Activated naive CD4-positive, alpha-beta T cell treated with anti-CD3 and anti-CD28 coated beads for 36 hours (primary cell): ENCODE data around the gene NRROS. TPM values are rescaled to one million over a fixed set of nuclear protein-coding genes. Genes with fewer than 3 reads are reported as not detected.
"Not testable (repeated sequence)": the region's sequence is repeated elsewhere in the genome, so short reads cannot be mapped to it uniquely, and the experiment has no call there.

ENCODE experiments used
- CTCF ChIA-PET: fragments of 350-600 bp; sonication (Branson Sonifier 250); formaldehyde crosslinking; loops from one replicate; lab custom pipeline; 2021; ENCODE audit warnings: antibody characterized with exemption; lab: Charles Lee
- DNase-seq: peaks from one replicate; pipeline ENCODE4 v3.0.0-alpha.2; 2020
- H3K27ac Mint-ChIP-seq: one replicate; pipeline ENCODE4 v1.8.0; 2021; ENCODE audit warnings: mild to moderate bottlenecking, mixed read lengths
- H3K27me3 Mint-ChIP-seq: one replicate; pipeline ENCODE4 v1.8.0; 2021; ENCODE audit warnings: low read depth, mixed read lengths
- H3K36me3 Mint-ChIP-seq: one replicate; pipeline ENCODE4 v1.8.0; 2021; ENCODE audit warnings: low read depth, mixed read lengths
- H3K4me1 Mint-ChIP-seq: one replicate; pipeline ENCODE4 v1.8.0; 2021; ENCODE audit warnings: low read depth, mixed read lengths
- H3K4me3 Mint-ChIP-seq: one replicate; pipeline ENCODE4 v1.8.0; 2021; ENCODE audit warnings: mild to moderate bottlenecking, moderate library complexity, mixed read lengths
- H3K9me3 Mint-ChIP-seq: one replicate; pipeline ENCODE4 v1.8.0; 2021; ENCODE audit warnings: mixed read lengths
- intact Hi-C: fragments of 100-400 bp; cut with micrococcal nuclease; formaldehyde crosslinking; loops from one replicate; pipeline ENCODE4 v1.15.1; 2023
- total RNA-seq, 2 experiments: library from RNA; stranded (reverse); gene quantifications; one replicate each; pipeline ENCODE4 v1.2.3, GENCODE V29; 2021

The NRROS gene
- 1 to 10 TPM; 8.1 to 9.2 TPM for total RNA-seq

DNA sequence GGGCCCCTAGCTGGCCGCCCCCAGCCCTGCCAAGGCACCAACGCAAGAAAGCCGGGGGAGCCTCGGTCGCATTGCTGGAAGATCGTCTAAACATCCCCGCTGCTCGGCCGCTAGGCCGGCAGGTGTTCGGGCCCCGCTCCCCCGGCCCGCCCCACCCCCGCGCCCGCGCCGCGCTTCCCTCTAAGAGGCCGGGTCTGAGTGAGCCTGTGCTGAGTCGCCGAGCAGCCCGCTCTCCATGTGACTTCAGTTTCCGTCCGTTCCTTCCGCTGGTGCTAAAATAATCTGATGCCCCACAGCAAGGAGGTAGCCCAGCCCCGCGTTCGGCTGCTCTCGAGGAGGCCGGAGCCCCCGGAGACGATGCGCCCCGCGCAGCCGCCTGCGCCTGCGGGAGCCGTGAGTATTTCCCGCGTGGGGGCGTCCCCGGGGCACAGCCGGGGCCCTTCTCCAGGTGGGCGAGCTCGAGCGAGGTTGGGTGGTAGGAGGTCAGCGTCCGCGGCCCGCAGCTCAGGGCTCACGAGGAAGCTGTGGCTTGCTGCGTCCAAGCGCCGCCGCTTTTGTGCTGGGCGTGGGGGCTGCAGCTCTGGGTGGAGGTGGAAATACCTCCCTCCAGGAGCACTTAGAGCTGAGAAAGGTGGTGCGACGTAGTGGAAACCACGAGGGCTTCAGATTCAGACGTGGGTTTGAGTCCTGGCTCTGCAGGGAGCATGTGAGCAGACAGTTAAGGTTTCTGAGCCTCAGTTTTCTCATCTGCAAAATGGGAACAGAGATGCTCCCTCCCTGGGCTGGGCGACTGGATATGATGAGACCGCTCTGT is at the start of gene NRROS:
Gene NRROS, plus strand, starts transcription at position 212 of the 814 bp plus-strand sequence. CDS start 14,846 bp downstream, outside the sequence.
- peak within 1 kb of the TSS; percentile 80 for H3K4me3 Mint-ChIP-seq
- no peaks in the 10 kb centered on the region for H3K9me3 Mint-ChIP-seq
- no peaks in the 10 kb centered on the region for H3K27me3 Mint-ChIP-seq
- peaks cover 45% of the 10 kb centered on the region for H3K4me1 Mint-ChIP-seq
- H3K27ac Mint-ChIP-seq, result peak within 1 kb of the TSS; percentile 82
- CTCF ChIA-PET, result interaction anchor here (0.5 to 1.9 kb wide), 6 partner anchors 10 to 519 kb away, joined by 3 to 5 read pairs (median 4); no protein-coding TSS in a partner anchor
- peak; percentile 77 for DNase-seq
- H3K36me3 Mint-ChIP-seq, result peaks cover 8% of the 10 kb centered on the region
- intact Hi-C loops, result loop anchor here (1.0 kb wide), 1 partner anchor 72 kb away; no protein-coding TSS in a partner anchor

DNA sequence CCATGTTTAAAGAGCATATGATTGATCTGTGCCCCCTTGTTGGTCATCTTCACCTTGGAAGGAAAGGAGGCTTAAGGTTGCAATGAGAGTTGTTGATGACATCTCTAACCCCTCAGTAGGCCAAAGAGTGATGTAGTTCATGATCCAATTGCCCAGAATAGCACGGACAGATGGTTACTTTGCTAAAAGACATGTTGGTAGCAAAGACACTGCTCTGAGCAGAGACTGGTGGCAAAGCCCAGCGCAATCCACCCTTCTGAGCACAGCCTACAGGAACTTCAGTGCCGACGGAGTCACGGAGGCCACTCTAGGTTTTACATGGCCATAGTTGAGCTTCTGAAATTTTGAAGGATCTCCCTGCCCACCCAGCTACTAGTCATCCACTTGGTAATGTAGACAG is 49.2 kb upstream of the NRROS start:
- H3K4me1 Mint-ChIP-seq, result no peaks in the 10 kb centered on the region
- DNase-seq, result no peak
- no peaks in the 10 kb centered on the region for H3K9me3 Mint-ChIP-seq
- peaks cover 4% of the 10 kb centered on the region for H3K36me3 Mint-ChIP-seq
- H3K27ac Mint-ChIP-seq, result no peak overlapping the region
- intact Hi-C loops, result no loop called here
- CTCF ChIA-PET, result interaction anchor here (0.5 to 1.0 kb wide), 2 partner anchors 19 to 96 kb away, joined by 3 read pairs; no protein-coding TSS in a partner anchor
- H3K4me3 Mint-ChIP-seq, result no peak overlapping the region
- H3K27me3 Mint-ChIP-seq, result no peaks in the 10 kb centered on the region

DNA sequence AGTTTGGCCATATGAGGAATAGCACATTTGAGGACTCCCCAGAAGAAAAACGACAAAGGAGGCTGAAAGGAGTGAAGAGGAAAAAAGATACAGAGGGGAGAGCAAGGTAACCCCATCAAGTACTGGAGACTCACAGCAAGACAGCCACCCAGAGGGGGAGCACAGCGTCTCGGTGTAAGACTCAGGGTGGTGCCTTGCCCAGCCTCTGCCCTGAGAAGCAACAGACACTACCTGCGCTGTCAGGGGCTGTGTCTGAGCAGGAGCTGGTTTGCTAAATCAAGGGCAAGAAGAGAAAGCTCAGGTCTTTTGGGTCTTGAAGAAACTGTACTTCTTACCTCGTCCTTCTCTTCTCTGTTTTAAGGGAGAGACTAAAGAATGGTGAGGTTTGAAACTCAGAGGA is 43.1 kb upstream of the NRROS start:
- intact Hi-C loops, result no loop called here
- no peak overlapping the region for H3K4me3 Mint-ChIP-seq

DNA sequence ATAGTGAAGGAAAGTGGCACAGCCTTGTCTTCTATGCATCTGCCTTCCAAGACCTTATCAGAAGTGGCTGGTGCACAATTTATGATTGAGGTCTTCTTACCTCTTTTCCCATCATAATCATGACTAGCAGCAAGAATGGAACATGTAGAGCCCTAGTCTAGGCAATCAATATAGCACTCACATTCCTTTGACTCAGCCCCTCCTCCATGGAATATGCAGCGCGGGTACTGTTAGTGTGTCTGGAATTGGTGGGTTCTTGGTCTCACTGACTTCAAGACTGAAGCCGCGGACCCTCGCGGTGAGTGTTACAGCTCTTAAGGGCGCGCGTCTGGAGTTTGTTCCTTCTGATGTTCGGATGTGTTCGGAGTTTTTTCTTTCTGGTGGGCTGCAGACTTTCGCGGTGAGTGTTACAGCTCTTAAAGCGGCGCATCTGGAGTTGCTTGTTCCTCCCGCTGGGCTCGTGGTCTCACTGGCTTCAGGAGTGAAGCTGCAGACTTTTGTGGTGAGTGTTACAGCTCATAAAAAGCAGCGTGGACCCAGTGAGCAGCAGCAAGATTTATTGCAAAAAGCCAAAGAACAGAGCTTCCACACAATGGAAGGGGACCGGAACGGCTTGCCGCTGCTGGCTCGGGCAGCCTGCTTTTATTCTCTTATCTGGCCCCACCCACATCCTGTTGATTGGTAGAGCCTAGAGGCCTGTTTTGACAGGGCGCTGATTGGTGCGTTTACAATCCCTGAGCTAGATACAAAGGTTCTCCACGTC is 41.3 kb upstream of the NRROS start:
- H3K4me1 Mint-ChIP-seq, H3K27ac Mint-ChIP-seq, H3K9me3 Mint-ChIP-seq, H3K27me3 Mint-ChIP-seq, H3K36me3 Mint-ChIP-seq, intact Hi-C loops: not testable (repeated sequence)
- H3K4me3 Mint-ChIP-seq, result peak overlapping the region; percentile 78
- peak; percentile 77 for DNase-seq
- CTCF ChIA-PET, result interaction anchor here (0.7 to 1.9 kb wide), 4 partner anchors 12 to 274 kb away, joined by 3 to 6 read pairs (median 4); no protein-coding TSS in a partner anchor

More for the DNA sequence above, 43.1 kb upstream of the NRROS start:
- H3K9me3 Mint-ChIP-seq, result no peaks in the 10 kb centered on the region
- H3K27me3 Mint-ChIP-seq, result no peaks in the 10 kb centered on the region
- CTCF ChIA-PET, result interaction anchor here (1.1 kb wide), 1 partner anchor 14 kb away, joined by 4 read pairs; no protein-coding TSS in a partner anchor
- H3K27ac Mint-ChIP-seq, result no peak overlapping the region
- H3K4me1 Mint-ChIP-seq, result peaks cover 10% of the 10 kb centered on the region
- DNase-seq, result no peak
- H3K36me3 Mint-ChIP-seq, result no peaks in the 10 kb centered on the region

DNA sequence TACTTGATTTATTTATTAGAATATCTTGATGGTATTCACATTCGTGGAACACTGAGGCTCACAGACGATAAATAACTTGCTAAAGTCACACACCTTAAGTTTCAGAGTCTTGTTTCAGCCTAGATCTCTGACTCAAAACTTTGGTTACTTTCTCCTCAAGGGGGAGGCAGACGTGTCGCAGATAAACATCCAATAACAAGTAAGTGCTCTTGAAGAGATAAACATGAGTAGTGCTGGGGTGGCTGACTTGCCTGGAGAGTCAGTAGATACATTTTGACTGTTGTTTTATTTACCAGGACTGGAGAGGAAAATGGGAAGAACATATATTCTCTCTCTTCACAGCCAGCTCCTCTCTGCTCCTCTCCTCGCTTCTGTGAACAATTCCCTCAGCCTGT is 39.8 kb upstream of the NRROS start:
- no peak overlapping the region for H3K4me3 Mint-ChIP-seq
- CTCF ChIA-PET, result no interaction called here
- intact Hi-C loops, result loop anchor here (10.0 kb wide), 1 partner anchor 235 kb away; no protein-coding TSS in a partner anchor
- H3K9me3 Mint-ChIP-seq, result no peaks in the 10 kb centered on the region
- H3K4me1 Mint-ChIP-seq, result peaks cover 15% of the 10 kb centered on the region
- DNase-seq, result no peak
- H3K36me3 Mint-ChIP-seq, result no peaks in the 10 kb centered on the region
- H3K27me3 Mint-ChIP-seq, result no peaks in the 10 kb centered on the region
- H3K27ac Mint-ChIP-seq, result no peak overlapping the region

DNA sequence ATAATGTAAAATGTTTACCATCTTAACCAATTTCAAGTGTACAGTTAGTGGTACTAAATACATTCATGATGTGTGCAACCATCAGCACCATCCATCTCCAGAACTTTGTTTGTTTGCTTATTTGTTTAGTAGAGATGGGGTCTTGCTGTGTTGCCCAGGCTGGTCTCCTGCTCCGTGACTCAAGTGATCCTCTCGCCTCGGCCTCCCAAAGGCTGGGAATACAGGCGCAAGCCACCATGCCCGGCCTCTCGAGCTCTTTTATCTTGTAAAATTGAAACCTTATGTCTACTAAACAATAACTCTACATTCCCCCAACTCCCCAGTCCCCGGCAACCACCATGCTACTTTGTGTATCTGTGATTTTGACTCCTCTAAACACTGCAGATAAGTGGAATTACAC is 39.1 kb upstream of the NRROS start:
- intact Hi-C loops, result loop anchor here (10.0 kb wide), 1 partner anchor 234 kb away; no protein-coding TSS in a partner anchor
- CTCF ChIA-PET, result no interaction called here
- no peak overlapping the region for H3K27ac Mint-ChIP-seq

DNA sequence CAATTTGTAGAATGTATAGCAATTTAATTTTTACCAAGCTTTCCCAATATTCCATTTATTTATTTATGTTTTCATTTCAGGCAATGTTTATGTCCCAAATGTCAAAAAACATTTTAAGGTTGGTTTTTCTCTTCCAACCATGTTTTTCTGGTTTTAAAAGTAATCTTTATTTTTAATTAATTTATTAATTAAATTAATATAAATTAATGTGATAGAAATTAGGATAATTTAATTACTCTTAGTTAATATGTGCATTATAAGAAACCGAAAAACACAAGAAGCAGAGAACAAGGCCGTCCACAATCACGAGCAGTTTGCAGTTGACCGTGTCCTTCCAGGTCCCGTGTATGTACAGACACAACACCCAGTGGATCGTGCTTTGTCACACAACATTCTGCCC is 36.8 kb upstream of the NRROS start:
- no peak for DNase-seq
- CTCF ChIA-PET, result interaction anchor here (0.7 to 1.2 kb wide), 2 partner anchors 21 to 177 kb away, joined by 3 read pairs; no protein-coding TSS in a partner anchor
- no peak overlapping the region for H3K4me3 Mint-ChIP-seq

More for the DNA sequence above, 39.1 kb upstream of the NRROS start:
- H3K36me3 Mint-ChIP-seq, result no peaks in the 10 kb centered on the region
- H3K4me1 Mint-ChIP-seq, result peaks cover 17% of the 10 kb centered on the region
- no peaks in the 10 kb centered on the region for H3K9me3 Mint-ChIP-seq
- DNase-seq, result no peak
- no peaks in the 10 kb centered on the region for H3K27me3 Mint-ChIP-seq
- no peak overlapping the region for H3K4me3 Mint-ChIP-seq

DNA sequence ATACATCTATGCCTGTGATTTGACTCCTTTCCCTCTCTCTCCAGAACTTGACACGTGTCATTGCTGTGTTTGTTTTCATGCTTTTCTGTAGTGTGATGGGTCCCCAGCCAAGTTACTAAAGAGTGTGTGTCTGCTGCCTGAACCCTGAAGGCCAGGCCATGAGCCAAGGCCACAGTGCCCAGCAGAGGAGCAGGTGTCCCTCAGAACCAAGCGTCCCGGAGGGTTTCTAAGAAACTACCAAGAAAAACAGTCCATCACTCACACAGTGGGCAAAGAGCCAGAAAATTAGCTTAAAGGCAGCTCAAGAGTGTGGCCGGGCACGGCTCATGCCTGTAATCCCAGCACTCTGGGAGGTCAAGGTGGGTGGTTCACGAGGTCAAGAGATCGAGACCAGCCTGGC is 35.8 kb upstream of the NRROS start:
- H3K36me3 Mint-ChIP-seq, result no peaks in the 10 kb centered on the region
- peaks cover 8% of the 10 kb centered on the region for H3K4me1 Mint-ChIP-seq
- H3K4me3 Mint-ChIP-seq, result no peak overlapping the region
- CTCF ChIA-PET, result interaction anchor here (0.5 to 13.6 kb wide), 4 partner anchors 11 to 134 kb away, joined by 3 to 265 read pairs (median 6); no protein-coding TSS in a partner anchor
- H3K27ac Mint-ChIP-seq, result no peak overlapping the region
- H3K27me3 Mint-ChIP-seq, result no peaks in the 10 kb centered on the region
- DNase-seq, result no peak
- peaks cover under 1% of the 10 kb centered on the region for H3K9me3 Mint-ChIP-seq
- intact Hi-C loops, result loop anchor here (2.0 to 10.0 kb wide), 4 partner anchors 35 to 231 kb away; partner anchors contain the start of genes FBXO45 and WDR53

More for the DNA sequence above, 36.8 kb upstream of the NRROS start:
- Mint-ChIP-seq H3K4me1 (peaks cover 17% of the 10 kb centered on the region), H3K36me3 (no peaks in the 10 kb centered on the region), H3K27me3 (no peaks in the 10 kb centered on the region), H3K9me3 (no peaks in the 10 kb centered on the region), H3K27ac (no peak overlapping the region)
- intact Hi-C loops, result loop anchor here (10.0 kb wide), 1 partner anchor 232 kb away; no protein-coding TSS in a partner anchor

DNA sequence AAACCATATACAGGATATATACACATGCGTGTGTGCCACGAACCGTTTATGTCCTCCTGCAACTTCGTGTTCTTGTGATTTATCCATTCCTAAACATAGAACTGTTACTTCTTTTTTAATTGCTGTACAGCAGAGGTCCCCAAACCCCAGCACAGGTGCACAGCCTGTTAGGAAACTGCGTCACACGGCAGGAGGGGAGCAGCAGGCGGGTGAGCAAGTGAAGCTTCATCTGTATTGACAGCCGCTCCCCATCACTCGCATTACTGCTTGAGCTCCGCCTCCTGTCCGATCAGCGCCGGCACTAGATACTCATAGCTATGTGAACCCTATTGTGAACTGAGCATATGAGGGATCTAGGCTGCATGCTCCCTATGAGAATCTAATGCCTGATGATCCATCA is 34.9 kb upstream of the NRROS start:
- DNase-seq, result peak; percentile 87
- Mint-ChIP-seq H3K36me3 (no peaks in the 10 kb centered on the region), H3K9me3 (peaks cover 2% of the 10 kb centered on the region), H3K4me3 (peak overlapping the region; percentile 28), H3K27ac (no peak overlapping the region), H3K4me1 (peaks cover 11% of the 10 kb centered on the region), H3K27me3 (no peaks in the 10 kb centered on the region)
- intact Hi-C loops, result loop anchor here (2.0 to 10.0 kb wide), 4 partner anchors 36 to 230 kb away; partner anchors contain the start of genes FBXO45 and WDR53
- CTCF ChIA-PET, result interaction anchor here (0.5 to 13.6 kb wide), 6 partner anchors 12 to 366 kb away, joined by 3 to 265 read pairs (median 4); no protein-coding TSS in a partner anchor

DNA sequence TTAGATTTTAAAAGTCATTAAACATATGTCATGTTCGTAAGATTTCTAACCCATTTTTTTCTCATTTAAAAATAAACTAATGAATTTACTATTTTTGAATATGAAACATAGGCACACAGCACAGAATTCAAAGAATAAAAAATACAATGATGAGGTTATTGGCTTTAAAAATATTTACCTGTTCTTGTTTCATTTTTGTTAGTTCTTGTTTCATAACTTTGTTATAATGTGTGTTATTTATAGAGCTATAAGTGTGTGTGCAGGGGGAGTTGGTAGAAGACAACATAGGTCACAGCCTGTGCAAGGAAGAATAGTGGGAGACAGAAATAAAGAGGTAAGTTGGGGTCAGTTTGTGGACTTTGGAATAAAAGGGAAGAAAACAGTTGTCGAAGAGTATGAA is 30.8 kb upstream of the NRROS start:
- Mint-ChIP-seq H3K4me1 (peaks cover 35% of the 10 kb centered on the region), H3K9me3 (peaks cover 2% of the 10 kb centered on the region), H3K27me3 (no peaks in the 10 kb centered on the region), H3K36me3 (no peaks in the 10 kb centered on the region), H3K4me3 (no peak overlapping the region), H3K27ac (no peak overlapping the region)
- CTCF ChIA-PET, result interaction anchor here (0.6 to 13.6 kb wide), 17 partner anchors 14 to 329 kb away, joined by 3 to 265 read pairs (median 5); no protein-coding TSS in a partner anchor
- no peak for DNase-seq
- intact Hi-C loops, result loop anchor here (1.0 to 10.0 kb wide), 6 partner anchors 24 to 361 kb away; partner anchors contain the start of genes CEP19, NCBP2 and PIGX

DNA sequence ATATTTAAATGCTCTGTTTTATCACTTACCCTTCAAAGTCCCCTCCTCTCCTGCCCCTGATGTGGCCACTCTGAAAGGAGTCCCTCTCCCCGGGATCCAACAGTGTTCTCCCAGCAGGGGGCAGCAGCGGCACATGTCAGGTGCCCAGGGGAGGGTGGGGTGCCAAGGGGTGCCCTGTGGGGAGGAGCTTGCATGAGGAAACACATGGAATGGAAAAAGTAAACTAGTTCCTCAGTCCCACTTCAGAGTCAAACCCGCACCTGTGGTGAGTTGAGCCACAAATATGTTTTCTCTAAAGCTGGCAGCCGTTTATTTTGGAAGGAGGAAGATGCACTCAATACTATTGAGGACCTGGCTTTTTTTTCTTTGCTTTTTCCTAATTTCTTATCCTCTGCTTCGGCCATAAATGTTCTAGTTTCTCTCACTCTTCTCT is 30.1 kb upstream of the NRROS start:
- Mint-ChIP-seq H3K36me3 (no peaks in the 10 kb centered on the region), H3K9me3 (peaks cover 2% of the 10 kb centered on the region), H3K4me1 (peaks cover 33% of the 10 kb centered on the region), H3K4me3 (peak overlapping the region; percentile 35), H3K27me3 (no peaks in the 10 kb centered on the region), H3K27ac (peak overlapping the region; percentile 21)
- DNase-seq, result peak; percentile 96
- intact Hi-C loops, result loop anchor here (1.0 to 10.0 kb wide), 6 partner anchors 23 to 360 kb away; partner anchors contain the start of genes CEP19, NCBP2 and PIGX
- CTCF ChIA-PET, result interaction anchor here (0.6 to 13.6 kb wide), 33 partner anchors 11 to 362 kb away, joined by 3 to 265 read pairs (median 5); partner anchors contain the start of gene PAK2
